Kidney tubule cell (primary cell): ENCODE data around the gene RXYLT1.
A peak's percentile ranks its signal among the peaks of the same experiment; 100 is the strongest.
"Not testable (repeated sequence)": the region's sequence is repeated elsewhere in the genome, so short reads cannot be mapped to it uniquely, and the experiment has no call there.

Experiments used
- DNase-seq: peaks from one replicate; pipeline ENCODE4 v3.0.0-alpha.2; 2018; ENCODE audit warnings: low spot score

Gene RXYLT1, protein sequence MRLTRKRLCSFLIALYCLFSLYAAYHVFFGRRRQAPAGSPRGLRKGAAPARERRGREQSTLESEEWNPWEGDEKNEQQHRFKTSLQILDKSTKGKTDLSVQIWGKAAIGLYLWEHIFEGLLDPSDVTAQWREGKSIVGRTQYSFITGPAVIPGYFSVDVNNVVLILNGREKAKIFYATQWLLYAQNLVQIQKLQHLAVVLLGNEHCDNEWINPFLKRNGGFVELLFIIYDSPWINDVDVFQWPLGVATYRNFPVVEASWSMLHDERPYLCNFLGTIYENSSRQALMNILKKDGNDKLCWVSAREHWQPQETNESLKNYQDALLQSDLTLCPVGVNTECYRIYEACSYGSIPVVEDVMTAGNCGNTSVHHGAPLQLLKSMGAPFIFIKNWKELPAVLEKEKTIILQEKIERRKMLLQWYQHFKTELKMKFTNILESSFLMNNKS

DNA sequence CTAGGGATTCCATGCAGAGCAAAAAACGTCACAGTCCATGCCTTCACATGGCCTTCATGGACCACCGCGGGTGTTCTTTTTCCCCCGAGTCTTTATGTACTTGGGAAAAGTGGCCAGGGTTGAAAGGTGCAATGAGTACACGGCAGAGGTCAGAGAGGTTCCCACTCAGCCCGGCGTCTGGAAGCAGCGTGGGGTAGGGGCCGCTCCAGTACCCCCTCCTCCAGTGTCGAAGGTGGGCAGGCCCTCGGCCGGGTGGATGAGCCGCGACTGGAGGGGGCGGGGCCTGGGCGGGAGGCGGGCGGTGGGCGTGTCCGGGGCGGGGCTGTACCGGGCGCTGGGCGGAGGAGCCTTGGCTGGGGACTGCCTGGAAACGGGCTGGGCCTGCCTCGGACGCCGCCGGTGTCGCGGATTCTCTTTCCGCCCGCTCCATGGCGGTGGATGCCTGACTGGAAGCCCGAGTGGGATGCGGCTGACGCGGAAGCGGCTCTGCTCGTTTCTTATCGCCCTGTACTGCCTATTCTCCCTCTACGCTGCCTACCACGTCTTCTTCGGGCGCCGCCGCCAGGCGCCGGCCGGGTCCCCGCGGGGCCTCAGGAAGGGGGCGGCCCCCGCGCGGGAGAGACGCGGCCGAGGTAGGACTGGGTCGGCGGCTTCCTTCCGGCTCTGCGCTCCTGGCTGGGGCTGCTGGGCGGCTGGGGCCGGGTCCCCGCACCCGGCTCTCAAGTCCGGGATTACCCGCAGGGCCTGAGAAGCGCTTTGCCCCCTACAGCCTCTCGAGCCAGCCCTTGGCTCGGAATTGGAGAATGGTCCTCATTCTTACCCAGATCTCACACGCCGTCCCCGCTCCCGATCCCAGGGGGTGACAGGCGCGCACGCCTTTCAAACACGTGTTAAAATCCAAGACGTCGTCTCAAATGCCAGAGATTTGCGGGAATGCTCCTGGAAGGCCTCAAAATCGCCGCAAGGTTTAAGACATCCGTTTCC, at the start of gene RXYLT1:
RXYLT1 (plus strand) TSS at position 412 of the 984 bp plus-strand sequence; CDS start at position 464, 52 bp downstream.
- peak; percentile 82 for DNase-seq

DNA sequence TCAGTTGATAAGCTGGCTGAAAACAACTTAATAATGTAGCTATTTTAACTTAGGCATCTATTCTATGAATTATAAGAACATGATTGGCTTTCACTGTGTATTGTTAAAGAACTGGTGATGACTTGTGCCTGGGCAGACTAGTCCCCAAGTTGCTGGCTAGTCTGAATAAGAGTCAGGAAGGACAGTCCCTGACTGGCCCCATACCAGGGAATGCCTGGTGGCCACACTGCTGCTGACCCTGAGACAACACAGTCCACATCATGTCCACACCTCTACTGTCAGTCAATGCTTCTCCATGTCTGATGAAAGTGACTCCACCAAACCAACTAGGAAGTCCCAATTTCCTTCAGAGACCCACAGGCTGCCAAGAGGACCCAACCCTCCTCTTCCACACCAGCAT, 46.9 kb upstream of the RXYLT1 start:
- not testable (repeated sequence) for DNase-seq

DNA sequence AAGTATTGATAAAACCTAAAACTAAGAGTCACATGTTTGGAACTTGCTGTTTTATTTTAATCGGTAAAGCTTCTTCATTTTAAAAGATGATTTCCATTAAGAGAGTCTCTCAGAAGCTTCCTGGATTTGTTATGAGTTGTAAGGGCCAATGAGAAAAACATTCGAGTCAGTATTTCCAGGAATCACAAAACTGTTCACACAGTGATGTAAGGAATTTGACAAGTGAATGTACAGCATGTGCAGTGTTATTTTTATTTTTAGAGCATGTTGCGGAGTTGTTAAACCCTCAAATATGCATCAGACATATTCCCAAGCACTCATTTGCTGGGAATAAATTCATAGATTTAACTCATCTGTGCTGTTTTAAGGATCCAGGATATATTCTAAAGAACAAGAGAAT, 46.1 kb upstream of the RXYLT1 start:
- DNase-seq = not testable (repeated sequence)

DNA sequence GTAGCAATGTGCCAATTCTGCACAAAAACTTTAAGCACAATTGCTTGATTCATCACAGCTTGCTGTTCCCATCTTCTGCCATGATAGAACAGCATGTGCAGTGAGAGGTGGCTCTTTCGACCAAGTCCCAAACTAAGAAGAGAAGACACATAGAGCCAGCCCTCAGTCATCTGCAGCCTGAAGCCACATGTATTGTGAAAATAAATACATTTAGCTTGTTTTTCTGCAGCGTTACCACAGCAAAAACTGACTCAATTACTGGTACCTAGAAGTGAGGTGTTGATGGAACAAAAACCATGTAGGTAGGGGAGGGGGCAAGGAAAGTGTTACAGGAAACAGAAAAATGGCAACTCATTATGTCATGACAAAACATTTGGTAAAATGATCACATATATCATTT, 39.2 kb upstream of the RXYLT1 start:
- not testable (repeated sequence) for DNase-seq

DNA sequence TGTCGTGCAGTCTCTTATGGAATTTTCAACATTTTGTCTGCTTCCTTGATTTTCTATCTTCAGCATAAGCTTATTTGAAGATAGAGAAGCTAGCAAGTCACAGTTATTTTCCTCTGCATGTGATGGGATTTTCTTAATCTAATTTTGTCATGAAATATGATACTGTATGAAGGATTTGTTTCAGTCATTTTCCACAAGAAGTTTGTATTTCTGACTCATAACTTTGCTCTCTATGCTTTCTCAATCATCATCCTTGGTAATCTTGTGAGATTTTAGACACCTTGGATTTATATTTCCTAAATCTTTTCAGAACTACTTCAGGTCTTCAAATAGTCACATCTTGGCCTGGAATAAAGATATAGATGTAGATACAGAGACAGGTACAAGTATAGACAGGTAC, 38.3 kb upstream of the RXYLT1 start:
- DNase-seq = not testable (repeated sequence)

DNA sequence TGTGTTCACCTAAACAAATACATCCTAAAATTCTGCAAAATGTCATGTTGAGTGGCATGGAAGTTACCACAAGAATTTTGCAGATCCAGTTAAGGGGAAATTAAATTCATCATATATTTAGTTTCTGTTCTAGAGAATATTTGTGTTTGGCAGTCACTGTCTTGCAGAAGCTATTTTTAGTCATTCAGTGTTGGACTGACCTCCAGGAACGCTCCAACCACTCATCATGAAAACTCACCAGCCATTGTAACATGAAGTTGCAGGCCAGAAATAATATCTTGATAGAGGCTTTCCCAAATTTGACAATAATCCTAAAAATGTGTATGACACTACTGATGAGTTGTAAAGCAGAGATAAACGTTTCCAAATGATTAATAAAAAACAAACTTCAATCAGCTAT, 35.6 kb upstream of the RXYLT1 start:
- not testable (repeated sequence) for DNase-seq

DNA sequence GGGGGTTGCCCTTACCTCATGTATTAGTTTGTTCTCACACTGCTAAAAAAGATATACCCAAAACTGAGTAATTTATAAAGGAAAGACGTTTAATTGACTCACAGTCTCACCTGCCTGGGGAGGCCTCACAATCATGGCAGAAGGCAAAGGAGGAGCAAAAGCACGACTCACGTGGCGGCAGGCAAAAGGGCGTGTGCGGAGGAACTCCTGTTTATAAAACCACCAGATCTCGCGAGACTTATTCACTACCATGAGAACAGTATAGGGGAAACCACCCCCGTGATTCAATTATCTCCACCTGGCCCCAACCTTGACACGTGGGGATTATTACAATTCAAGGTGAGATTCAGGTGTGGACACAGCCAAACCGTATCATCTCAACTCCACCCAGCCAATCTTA, 33.2 kb upstream of the RXYLT1 start:
- DNase-seq = not testable (repeated sequence)

DNA sequence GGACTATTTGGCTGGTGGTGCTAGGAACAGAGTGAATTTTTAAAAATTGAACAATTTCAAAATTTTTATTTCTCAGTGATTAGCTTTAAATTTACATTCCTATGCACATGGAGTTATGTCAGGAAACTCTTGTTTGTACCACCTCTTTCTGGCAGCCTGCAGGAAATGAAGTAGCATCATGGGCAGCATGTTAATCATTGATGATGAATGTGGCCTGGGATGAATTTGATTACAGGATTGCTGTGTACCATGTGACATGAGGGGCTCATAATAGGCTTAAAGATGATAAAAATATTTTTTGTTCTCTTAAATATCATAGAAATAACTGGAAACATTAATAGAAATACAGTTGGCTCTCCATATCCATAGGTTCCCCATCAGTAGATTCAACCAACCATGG, 32.6 kb upstream of the RXYLT1 start:
- DNase-seq = peak; percentile 53

DNA sequence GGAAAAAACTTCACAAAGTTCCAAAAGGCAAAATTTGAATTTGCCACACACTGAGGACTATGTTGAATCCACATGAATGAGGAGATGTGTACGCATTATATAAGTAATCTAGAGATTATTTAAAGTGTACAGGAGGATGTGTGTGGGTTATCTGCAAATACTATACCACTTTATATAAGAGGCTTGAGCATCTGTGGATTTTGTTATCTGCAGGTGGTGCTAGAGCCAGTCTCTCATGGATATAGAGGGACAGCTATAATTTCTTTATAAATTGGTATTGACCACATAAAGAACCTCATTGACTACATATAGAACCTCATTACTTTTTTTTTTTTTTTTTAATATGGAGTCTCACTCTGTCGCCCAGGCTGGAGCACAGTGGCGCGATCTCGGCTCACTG, 32.2 kb upstream of the RXYLT1 start:
- no peak for DNase-seq

DNA sequence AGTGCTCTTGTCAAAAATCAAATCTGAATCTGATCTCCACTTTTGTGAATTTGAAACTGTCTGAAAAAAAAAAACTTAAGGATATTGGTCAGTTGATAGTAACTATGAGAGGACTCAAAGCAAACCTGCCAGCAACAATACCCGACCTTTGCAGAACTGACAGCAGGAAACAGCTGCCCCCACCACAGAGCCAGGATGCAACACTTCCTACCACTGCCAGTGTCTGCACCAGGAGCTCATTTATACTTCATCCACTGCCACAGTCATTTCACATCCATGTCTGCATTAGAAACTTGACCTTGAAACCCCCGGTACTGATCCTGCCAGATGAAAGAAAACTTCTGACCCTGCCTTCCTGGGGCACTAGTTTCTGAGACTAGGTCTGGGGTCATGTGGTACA, 27.4 kb upstream of the RXYLT1 start:
- DNase-seq = no peak

DNA sequence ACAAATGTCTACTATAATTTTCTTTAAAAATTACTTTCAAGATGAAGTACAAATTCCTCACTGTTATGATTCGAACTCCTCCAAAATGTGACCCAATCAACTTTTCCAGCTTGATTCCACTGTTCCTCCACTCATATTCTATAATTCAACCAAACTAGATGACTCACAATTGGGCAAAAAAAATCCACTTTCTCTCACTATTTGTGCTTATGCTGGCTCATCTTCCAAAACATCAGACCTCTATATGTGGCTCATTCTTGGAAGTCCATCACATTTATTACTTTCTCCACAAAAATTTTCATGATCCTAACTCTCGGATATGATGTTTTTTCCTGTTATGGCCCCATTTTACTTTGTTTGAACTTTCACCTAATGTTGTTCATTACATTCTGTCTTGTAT, 26.9 kb upstream of the RXYLT1 start:
- no peak for DNase-seq

DNA sequence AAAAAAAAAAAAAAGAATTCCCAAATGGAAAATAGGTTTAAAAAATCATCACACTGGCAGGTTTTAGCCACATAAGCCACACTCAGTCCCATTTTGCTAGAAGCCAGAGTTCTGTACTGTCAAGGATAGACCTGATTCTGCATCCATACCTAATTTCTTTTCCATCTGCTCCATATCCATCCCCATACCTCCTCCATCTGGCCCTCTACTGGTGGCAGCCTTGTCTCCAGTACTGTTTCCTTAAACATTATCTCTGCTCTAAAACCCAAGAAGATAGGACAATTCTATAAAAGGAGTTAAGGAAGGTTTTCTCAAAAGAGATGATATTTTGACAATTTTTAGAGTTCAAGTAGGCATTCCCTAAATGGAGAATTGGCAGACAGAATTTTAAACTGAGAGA, 26.0 kb upstream of the RXYLT1 start:
- no peak for DNase-seq

DNA sequence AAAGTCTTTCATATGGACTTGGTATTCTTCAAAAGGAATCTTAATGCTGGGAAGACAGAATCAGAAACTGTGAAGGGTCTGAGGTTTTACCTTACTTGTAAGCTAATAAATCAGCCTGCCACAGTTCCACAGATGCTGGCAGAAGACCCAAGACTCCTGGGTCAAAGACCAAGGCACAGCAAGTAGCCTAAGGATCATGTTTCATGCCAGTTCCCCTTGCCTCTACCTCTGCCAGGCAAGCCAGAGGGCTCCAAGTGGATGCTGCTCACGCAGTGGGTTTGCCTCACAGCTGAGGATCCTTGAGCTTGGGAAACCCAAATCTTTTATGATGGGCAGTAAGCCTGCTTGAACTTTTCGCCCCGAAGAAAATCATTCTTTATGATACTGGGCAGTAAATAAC, 15.2 kb upstream of the RXYLT1 start:
- DNase-seq = no peak

DNA sequence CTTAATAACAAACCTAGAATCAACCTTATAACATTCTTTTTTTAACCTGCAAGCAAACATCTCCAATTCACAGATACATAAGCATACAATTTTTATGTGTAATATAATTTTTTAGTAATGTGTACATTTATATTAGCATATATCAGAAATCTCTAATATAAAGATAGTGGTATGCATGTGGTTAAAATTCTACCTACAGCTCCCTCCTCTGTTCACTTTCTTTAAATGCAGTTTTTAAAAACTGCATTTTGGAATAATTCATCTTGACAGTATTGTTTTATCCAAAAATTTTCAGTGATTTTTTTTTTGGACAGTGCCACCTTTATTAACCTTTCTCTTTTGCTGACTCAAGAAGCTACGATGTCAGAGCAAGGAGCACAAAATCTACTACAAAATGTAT, 13.2 kb upstream of the RXYLT1 start:
- no peak for DNase-seq

DNA sequence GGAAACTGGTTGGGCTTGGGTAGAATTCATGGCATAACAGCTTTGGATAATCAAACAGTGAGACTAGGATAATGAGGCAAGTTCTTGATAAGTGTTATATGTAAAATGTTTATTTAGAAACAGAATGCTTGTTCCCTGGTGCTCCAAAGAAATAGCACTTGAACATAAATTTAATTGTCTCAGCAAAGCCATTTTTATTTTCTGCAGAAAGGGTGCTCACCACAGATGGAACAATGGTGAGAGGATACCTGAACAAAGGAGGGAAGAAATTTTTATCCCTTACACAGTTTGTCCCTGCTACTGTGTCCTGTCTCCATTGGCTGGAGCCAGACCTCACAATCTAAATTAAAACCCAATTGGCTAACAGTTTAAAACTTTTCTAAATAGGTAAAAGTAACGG, 9.3 kb upstream of the RXYLT1 start:
- DNase-seq = no peak

DNA sequence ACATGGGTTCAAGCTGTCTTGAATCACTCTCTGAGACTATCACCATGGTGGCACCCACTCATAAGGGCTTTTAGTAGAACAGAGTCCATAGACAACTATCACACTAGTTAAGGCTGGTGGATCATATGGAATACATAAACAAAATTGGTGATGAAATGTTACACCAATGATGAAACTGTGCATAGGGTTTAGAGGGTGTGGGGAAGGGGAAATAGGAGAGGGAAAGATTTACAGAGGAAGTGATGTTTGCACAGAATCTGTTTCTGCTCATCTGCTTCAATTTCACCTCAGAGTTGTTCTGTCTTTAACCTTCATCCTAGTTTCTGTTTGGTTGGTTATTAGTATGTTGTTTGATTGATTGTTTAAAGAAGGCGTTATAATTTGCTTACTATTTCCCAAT, 2.4 kb upstream of the RXYLT1 start:
- no peak for DNase-seq

DNA sequence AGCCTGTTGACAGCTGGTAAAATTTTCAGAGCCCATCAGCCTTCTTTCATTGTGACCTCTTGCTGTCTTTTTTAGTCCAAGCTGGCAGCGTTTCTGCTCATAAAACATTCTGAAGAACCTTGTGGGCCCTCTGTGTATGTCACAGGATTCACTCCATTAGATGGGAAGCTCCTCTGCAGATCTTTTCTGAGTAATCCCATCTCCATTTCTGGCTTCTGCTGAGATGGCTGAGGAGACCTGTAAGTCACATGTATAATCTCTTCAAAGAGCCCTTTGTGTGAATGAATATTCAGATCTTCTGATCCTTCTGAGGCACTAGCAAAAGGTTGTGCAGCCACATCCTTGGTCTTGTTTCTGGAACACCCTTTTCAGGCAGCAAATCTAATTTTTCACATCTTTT, 2.8 kb downstream of the RXYLT1 start:
- no peak for DNase-seq

DNA sequence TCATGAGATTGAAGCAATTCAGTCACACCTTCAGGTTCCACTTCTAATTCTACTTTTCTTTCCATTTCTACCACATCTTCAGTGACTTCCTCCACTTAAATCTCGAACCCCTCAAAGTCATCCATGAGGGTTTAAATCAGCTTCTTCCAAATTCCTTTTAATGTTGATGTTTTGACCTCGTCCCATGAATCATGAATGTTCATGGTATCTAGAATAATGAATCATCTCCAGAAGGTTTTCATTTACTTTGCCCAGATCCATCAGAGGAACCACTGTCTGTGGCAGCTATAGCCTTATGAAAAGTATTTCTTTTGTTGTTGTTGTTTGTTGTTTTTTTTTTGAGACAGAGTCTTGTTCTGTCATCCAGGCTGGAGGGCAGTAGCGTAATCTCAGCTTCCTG, 7.6 kb downstream of the RXYLT1 start:
- no peak for DNase-seq

DNA sequence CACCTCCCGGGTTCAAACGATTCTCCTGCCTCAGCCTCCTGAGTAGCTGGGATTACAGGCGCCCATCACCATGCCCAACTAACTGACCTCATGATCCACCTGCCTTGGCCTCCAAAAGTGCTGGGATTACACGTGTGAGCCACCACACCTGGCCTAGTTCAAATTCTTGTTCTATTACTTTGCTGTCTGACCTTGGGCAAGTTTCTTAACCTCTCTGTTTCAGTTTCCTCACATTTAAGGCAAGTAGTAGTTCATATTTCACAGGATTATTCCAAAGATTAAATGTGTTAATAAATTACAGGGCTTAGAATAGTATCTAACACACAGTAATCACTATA, 10.9 kb downstream of the RXYLT1 start:
- no peak for DNase-seq

DNA sequence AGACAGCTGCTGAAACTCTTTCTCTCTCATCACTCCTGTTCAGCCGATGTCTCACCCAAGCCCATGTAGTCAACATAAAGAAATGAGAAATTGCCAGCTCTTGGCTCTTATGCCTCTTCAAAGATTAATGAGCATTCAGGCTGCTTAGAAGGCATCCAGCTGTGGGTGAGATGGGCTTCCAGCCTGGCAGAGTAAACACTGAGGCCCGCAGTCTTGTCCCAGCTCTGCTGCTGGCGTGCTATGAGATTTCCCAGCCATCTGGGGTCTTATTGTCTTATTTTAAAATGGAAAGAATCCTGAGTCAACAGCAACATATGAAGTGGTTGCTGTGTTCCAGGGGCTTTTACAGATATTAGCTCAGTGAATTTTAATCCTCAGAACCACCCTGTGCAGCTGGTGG, 12.6 kb downstream of the RXYLT1 start:
- DNase-seq = no peak

DNA sequence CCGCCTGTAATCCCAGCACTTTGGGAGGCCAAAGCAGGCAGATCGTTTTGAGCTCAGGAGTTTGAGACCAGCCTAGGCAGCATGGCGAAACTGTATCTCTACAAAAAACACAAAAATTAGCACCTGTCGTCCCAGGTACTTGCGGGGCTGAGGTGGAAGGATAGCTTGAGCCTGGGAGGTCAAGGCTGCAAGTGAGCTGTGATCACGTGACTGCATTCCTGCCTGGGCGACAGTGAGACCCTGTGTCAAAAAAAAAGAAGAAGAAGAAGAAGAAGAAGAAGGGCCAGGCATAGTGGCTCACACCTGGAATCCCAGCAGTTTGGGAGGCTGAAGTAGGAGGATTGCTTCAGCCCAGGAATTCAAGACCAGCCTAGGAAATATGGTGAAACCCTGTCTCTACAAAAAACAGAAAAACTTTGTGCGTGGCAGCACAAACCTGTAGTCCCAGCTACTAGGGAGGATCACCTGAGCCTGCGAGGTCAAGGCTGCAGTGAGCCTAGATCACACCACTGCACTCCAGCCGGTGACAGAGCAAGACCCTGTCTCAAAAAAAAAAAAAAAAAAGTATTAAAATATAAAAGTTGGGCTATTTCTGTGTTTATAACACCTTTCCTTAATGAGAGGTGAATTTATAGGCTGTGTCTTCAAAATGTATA, 15.5 kb downstream of the RXYLT1 start:
- no peak for DNase-seq

DNA sequence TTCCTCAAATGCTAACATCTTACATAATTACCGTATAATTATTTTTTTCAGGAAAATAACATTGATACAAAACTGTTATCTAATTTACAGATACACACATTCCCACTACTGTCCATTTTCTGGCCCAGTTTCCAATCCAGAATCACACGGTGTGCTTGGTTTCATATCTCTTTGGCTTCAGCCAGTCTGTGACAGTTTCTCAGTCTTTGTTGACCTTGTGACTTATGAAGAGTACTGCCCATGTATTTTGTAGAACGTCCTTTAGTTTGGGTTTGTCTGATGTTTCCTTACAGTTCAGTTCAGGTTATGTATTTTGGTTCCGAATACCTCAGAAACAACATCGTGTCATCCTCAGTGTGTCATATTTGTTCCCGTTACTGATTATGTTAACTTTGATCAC, 16.2 kb downstream of the RXYLT1 start:
- no peak for DNase-seq
